GM06990 (cell line): ENCODE results near the gene POLG2.
A peak's percentile ranks its signal among the peaks of the same experiment; 100 is the strongest.
"Not testable (repeated sequence)": the region's sequence is repeated elsewhere in the genome, so short reads cannot be mapped to it uniquely, and the experiment has no call there.

Experiments
- DNase-seq: peaks from one replicate; pipeline ENCODE4 v3.0.0-alpha.2; 2011; ENCODE audit not compliant: insufficient read length; ENCODE audit errors: extremely low read depth
- H3K27me3 ChIP-seq: replicated peaks from 2 replicates; pipeline ENCODE4 v1.6.0; 2011; ENCODE audit warnings: low read length; ENCODE audit not compliant: control insufficient read depth, insufficient read depth
- H3K36me3 ChIP-seq: 2 replicates; pipeline ENCODE4 v1.5.1; 2011; ENCODE audit warnings: low read length; ENCODE audit not compliant: control insufficient read depth, insufficient read depth
- H3K4me3 ChIP-seq: replicated peaks from 2 replicates; pipeline ENCODE4 v1.5.1; 2011; ENCODE audit warnings: low read depth, mild to moderate bottlenecking, control low read depth, low read length
- TF ChIP-seq, protein P1 (sequence below): IDR thresholded peaks from 2 replicates; pipeline ENCODE4 v1.5.1; 2011; ENCODE audit warnings: low read length, control low read depth, mild to moderate bottlenecking, inconsistent platforms; ENCODE audit not compliant: insufficient read depth, poor library complexity, severe bottlenecking

The POLG2 gene

DNA sequence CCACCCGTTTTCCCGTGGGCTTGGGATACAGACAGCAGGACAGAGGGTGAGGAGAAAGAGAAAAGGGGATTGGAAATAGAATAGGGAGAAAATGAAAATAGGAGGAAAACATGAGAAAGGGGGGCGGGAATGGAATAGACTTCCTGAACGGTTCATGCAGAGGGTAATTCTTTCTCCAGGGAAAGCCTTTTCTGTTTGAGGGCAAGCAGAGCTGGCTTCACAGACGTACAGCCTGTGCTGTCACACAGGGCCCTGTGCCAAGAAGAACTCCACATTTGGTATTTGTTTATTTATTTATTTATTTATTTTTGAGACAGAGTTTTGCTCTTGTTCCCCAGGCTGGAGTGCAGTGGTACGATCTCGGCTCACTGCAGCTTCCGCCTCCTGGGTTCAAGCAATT is 35.9 kb downstream of the POLG2 start:
- H3K27me3 ChIP-seq: no peaks in the 10 kb centered on the region
- TF ChIP-seq, protein P1, sequence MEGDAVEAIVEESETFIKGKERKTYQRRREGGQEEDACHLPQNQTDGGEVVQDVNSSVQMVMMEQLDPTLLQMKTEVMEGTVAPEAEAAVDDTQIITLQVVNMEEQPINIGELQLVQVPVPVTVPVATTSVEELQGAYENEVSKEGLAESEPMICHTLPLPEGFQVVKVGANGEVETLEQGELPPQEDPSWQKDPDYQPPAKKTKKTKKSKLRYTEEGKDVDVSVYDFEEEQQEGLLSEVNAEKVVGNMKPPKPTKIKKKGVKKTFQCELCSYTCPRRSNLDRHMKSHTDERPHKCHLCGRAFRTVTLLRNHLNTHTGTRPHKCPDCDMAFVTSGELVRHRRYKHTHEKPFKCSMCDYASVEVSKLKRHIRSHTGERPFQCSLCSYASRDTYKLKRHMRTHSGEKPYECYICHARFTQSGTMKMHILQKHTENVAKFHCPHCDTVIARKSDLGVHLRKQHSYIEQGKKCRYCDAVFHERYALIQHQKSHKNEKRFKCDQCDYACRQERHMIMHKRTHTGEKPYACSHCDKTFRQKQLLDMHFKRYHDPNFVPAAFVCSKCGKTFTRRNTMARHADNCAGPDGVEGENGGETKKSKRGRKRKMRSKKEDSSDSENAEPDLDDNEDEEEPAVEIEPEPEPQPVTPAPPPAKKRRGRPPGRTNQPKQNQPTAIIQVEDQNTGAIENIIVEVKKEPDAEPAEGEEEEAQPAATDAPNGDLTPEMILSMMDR: no peak
- H3K4me3 ChIP-seq: no peak overlapping the region

DNA sequence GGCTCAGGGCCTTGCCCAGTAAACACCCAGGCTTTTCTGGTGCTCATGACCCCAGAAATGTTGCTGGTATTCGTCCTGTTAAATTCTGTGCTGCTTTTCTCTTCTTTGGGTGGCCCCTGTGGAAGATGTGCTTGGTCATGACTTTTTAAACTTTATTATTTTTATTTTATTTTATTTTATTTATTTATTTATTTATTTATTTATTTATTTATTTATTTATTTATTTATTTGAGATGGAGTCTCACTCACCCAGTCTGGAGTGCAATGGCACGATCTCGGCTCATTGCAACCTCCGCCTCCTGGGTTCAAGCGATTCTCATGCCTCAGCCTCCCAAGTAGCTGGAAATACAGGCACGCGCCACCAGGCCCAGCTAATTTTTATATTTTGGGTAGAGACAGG is 37.0 kb downstream of the POLG2 start:
- not testable (repeated sequence) for H3K27me3 ChIP-seq, H3K4me3 ChIP-seq, H3K36me3 ChIP-seq, DNase-seq

More for the DNA sequence above, 35.9 kb downstream of the POLG2 start:
- H3K36me3 ChIP-seq: no peaks in the 10 kb centered on the region
- DNase-seq: no peak

- no peaks in the 10 kb centered on the region for H3K36me3 ChIP-seq
- DNase-seq: no peak
- TF ChIP-seq, protein P1: no peak
These were observed 37.5 kb downstream of the POLG2 start for GRCh38 chr17:64459284-64459747.

DNA sequence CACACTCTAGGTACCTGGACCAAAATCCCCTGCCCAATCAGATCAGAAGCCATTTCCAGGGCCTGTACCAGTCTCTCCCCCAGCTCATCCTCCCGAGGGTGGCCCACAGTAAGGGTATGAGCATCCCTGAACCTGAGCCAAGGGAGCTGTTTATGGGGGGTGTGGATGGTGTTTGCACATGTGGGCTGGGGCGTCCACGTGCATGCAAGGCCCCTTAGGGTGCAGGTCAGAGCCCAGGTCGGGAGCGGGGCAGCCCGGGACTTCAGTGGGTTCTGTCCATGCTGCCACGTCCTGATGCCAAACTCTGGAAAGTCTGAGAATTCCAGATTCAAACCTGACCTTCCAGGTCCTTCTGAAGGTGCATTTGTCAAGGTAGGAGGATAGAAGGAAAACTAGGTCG is 38.1 kb downstream of the POLG2 start:
- TF ChIP-seq, protein P1: no peak
- Histone ChIP-seq H3K27me3 (no peaks in the 10 kb centered on the region), H3K4me3 (no peak overlapping the region), H3K36me3 (no peaks in the 10 kb centered on the region)
- no peak for DNase-seq

More at GRCh38 chr17:64459284-64459747, 37.5 kb downstream of the POLG2 start:
- Histone ChIP-seq H3K27me3 (no peaks in the 10 kb centered on the region), H3K4me3 (no peak overlapping the region)

DNA sequence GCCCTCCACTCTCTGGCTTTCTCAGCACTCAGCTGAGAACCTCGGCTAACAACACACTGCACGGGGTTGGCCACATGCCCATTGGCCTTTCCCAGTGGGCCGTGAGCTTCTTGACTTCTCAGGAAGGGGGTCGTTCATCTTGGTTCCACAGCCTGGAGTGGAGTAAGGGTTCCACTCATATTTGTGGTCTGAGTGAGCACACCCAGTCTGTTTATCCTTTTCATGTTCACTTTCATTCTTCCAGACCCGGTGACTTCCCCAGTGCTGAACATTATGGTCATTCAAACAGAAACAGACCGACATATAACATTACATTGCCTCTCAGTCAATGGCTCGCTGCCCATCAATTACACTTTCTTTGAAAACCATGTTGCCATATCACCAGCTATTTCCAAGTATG is 39.7 kb downstream of the POLG2 start:
- TF ChIP-seq, protein P1: no peak
- no peak for DNase-seq
- Histone ChIP-seq H3K4me3 (no peak overlapping the region), H3K27me3 (no peaks in the 10 kb centered on the region), H3K36me3 (no peaks in the 10 kb centered on the region)

GRCh38 chr17:64455993-64456885 is 40.6 kb downstream of the POLG2 start:
- H3K36me3 ChIP-seq: no peaks in the 10 kb centered on the region
- peak; percentile 46 for DNase-seq

More at GRCh38 chr17:64455993-64456885, 40.6 kb downstream of the POLG2 start:
- no peak overlapping the region for H3K4me3 ChIP-seq
- no peaks in the 10 kb centered on the region for H3K27me3 ChIP-seq
- TF ChIP-seq, protein P1: no peak
